CD4-positive, alpha-beta T cell treated with Interleukin-1 beta for 1 hour (primary cell): ENCODE data around the gene ELMO1.

Experiments used
- DNase-seq, 2 donors: peaks; one replicate each; pipeline ENCODE4 v3.0.0-alpha.2; 2020 to 2022

ELMO1 gene

GRCh38 chr7:37083311-37084096 is 365.2 kb downstream of the ELMO1 start:
- DNase-seq, result no peak

- DNase-seq, result peak in 1 of 2 donors; percentile 5
These were observed 367.2 kb downstream of the ELMO1 start for GRCh38 chr7:37081436-37081835.

- no peak for DNase-seq
These were observed 369.2 kb downstream of the ELMO1 start for GRCh38 chr7:37079420-37079819.

- no peak for DNase-seq
These were observed 372.0 kb downstream of the ELMO1 start for GRCh38 chr7:37076668-37077067.

GRCh38 chr7:37074370-37074769 is 374.3 kb downstream of the ELMO1 start:
- no peak for DNase-seq

GRCh38 chr7:37071124-37071523 is 377.5 kb downstream of the ELMO1 start:
- DNase-seq, result no peak

GRCh38 chr7:37070471-37070870 is 378.2 kb downstream of the ELMO1 start:
- no peak for DNase-seq

- no peak for DNase-seq
These were observed 378.6 kb downstream of the ELMO1 start for GRCh38 chr7:37070031-37070430.

- no peak for DNase-seq
These were observed 379.3 kb downstream of the ELMO1 start for GRCh38 chr7:37069336-37069735.

- DNase-seq, result no peak
These were observed 379.8 kb downstream of the ELMO1 start for GRCh38 chr7:37068902-37069301.

GRCh38 chr7:37068038-37068437 is 380.6 kb downstream of the ELMO1 start:
- DNase-seq, result no peak

GRCh38 chr7:37065779-37066271 is 382.8 kb downstream of the ELMO1 start:
- no peak for DNase-seq

GRCh38 chr7:37062560-37062859 is 386.2 kb downstream of the ELMO1 start:
- no peak for DNase-seq

GRCh38 chr7:37061849-37062559 is 386.7 kb downstream of the ELMO1 start:
- DNase-seq, result no peak

- no peak for DNase-seq
These were observed 392.3 kb downstream of the ELMO1 start for GRCh38 chr7:37056234-37056912.

- DNase-seq, result no peak
These were observed 393.9 kb downstream of the ELMO1 start for GRCh38 chr7:37054624-37055241.

- no peak for DNase-seq
These were observed 396.0 kb downstream of the ELMO1 start for GRCh38 chr7:37052705-37053104.

GRCh38 chr7:37050801-37051200 is 397.9 kb downstream of the ELMO1 start:
- DNase-seq, result no peak

GRCh38 chr7:37048674-37049073 is 400.0 kb downstream of the ELMO1 start:
- no peak for DNase-seq

- DNase-seq, result no peak
These were observed 401.4 kb downstream of the ELMO1 start for GRCh38 chr7:37047260-37047659.

- no peak for DNase-seq
These were observed 402.1 kb downstream of the ELMO1 start for GRCh38 chr7:37046531-37047079.

GRCh38 chr7:37045681-37046179 is 402.9 kb downstream of the ELMO1 start:
- no peak for DNase-seq

GRCh38 chr7:37041461-37041860 is 407.2 kb downstream of the ELMO1 start:
- DNase-seq, result no peak
